Psoas muscle (tissue), 8 donors: ENCODE measurements around the gene SYT13. TPM values are rescaled to one million over a fixed set of nuclear protein-coding genes. Genes with fewer than 3 reads are reported as not detected.

Source experiments
- ATAC-seq, 4 donors: fragments of 200-7000 bp; cut with Tn5 transposase; one replicate each; pipeline ENCODE4 v1.9.1; 2020; ENCODE audit warnings: moderate library complexity in 3 of 4, mild to moderate bottlenecking in 2 of 4
- DNase-seq, 2 donors: peaks; one replicate each; pipeline ENCODE4 v3.0.0-alpha.2; 2020
- H3K27ac ChIP-seq: fragments of 200-600 bp; one replicate; pipeline ENCODE4 v1.8.0; 2022
- H3K27me3 ChIP-seq, 3 donors: fragments of 200-600 bp in 1 of 3; one replicate each; pipeline versions ENCODE4 v1.6.1 to v1.8.0; 2013 to 2022; ENCODE audit warnings: low read length in 2 of 3, mild to moderate bottlenecking in 2 of 3, moderate library complexity in 1 of 3; ENCODE audit not compliant: insufficient read depth in 3 of 3
- H3K36me3 ChIP-seq, 2 donors: fragments of 200-600 bp in 1 of 2; one replicate each; pipeline versions ENCODE4 v1.6.1 to v1.8.0; 2013 to 2022; ENCODE audit warnings: low read depth in 1 of 2, mild to moderate bottlenecking in 1 of 2, moderate library complexity in 1 of 2; ENCODE audit not compliant: insufficient read depth in 1 of 2
- H3K4me1 ChIP-seq: fragments of 200-600 bp; one replicate; pipeline ENCODE4 v1.8.0; 2022
- H3K4me3 ChIP-seq: fragments of 200-600 bp; one replicate; pipeline ENCODE4 v1.8.0; 2022; ENCODE audit warnings: mild to moderate bottlenecking
- H3K9me3 ChIP-seq: fragments of 200-600 bp; one replicate; pipeline ENCODE4 v1.8.0; 2022
- WGBS, 3 donors: extraction: QIAGEN DNeasy Blood & Tissue Kit; methylation state at CpG; one replicate each; pipeline versions ENCODE4 v1.1.6 to v1.1.7; 2013; 5-methylcytosine and 5-hydroxymethylcytosine counted together
- intact Hi-C, 2 donors: fragments of 100-400 bp; cut with DNase I; formaldehyde crosslinking; loops; one replicate each; pipeline versions ENCODE4 v1.11.0 to v1.14.2; 2022
- polyA plus RNA-seq, 3 donors: library from polyadenylated mRNA; stranded (reverse); fragments of 200-250 nt; gene quantifications; one replicate each; pipeline ENCODE4 v1.2.3, GENCODE V29; 2013
- total RNA-seq, 4 donors: library from RNA; stranded (reverse); fragmentation: NEBNext Ultra II Directional in 2 of 4; extraction: Animal tissue kit (Norgen Biotek cat#: 25700) in 2 of 4; gene quantifications; one replicate each; pipeline versions ENCODE4 v1.2.1 to v1.2.4, GENCODE V29; 2021 to 2023
- TF ChIP-seq, protein P1 (sequence below): fragments of 200-600 bp; IDR thresholded peaks from one replicate; pipeline ENCODE4 v1.8.0; 2022; ENCODE audit warnings: antibody characterized with exemption
- donor health status: healthy with polysubstance abuse.
- donor health status: DM: no; HTN: no; CAD: no; lungs with moderate emphysema.
- donor health status: Bipolar disorder and iron deficiency.
- donor health status: healthy.
- donor health status: DM: yes; HTN: yes; CAD: no.
- donor health status: DM: no; HTN: no; CAD: no.
- donor health status: DM: no; HTN: no; CAD: no.
- donor health status: DM: yes; HTN: yes; CAD: no.

SYT13 gene
- total and polyA plus RNA-seq, 7 donors, result 0.05 to 0.22 (median 0.08) TPM; not detected in 1

- no peak for DNase-seq
- no peaks in the 10 kb centered on the region for H3K9me3 ChIP-seq
- H3K4me3 ChIP-seq, result no peak overlapping the region
- ATAC-seq, result no peak
- TF ChIP-seq, protein P1, sequence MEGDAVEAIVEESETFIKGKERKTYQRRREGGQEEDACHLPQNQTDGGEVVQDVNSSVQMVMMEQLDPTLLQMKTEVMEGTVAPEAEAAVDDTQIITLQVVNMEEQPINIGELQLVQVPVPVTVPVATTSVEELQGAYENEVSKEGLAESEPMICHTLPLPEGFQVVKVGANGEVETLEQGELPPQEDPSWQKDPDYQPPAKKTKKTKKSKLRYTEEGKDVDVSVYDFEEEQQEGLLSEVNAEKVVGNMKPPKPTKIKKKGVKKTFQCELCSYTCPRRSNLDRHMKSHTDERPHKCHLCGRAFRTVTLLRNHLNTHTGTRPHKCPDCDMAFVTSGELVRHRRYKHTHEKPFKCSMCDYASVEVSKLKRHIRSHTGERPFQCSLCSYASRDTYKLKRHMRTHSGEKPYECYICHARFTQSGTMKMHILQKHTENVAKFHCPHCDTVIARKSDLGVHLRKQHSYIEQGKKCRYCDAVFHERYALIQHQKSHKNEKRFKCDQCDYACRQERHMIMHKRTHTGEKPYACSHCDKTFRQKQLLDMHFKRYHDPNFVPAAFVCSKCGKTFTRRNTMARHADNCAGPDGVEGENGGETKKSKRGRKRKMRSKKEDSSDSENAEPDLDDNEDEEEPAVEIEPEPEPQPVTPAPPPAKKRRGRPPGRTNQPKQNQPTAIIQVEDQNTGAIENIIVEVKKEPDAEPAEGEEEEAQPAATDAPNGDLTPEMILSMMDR, result no peak
- peaks cover 0 to 11% (median 4%) of the 10 kb centered on the region in 3 donors for H3K27me3 ChIP-seq
- H3K36me3 ChIP-seq, result no peaks in the 10 kb centered on the region
- H3K27ac ChIP-seq, result no peak overlapping the region
- 65 to 74% (median 65%) methylated on average over 13 of the region's 13 CpGs for WGBS, 3 donors
- H3K4me1 ChIP-seq, result no peaks in the 10 kb centered on the region
- intact Hi-C loops, result no loop called here
Observed at GRCh38 chr11:45267652-45268299, 18.4 kb downstream of the SYT13 start.

GRCh38 chr11:45267052-45267451, 19.1 kb downstream of the SYT13 start:
- Histone ChIP-seq H3K36me3 (no peaks in the 10 kb centered on the region), H3K27me3 (peaks cover 0 to 14% (median 4%) of the 10 kb centered on the region in 3 donors), H3K4me1 (no peaks in the 10 kb centered on the region), H3K4me3 (no peak overlapping the region), H3K9me3 (no peaks in the 10 kb centered on the region), H3K27ac (no peak overlapping the region)
- intact Hi-C loops, result no loop called here
- 58 to 66% (median 62%) methylated on average over 14 of the region's 14 CpGs for WGBS, 3 donors
- ATAC-seq, result no peak
- TF ChIP-seq, protein P1, result no peak
- DNase-seq, result no peak

GRCh38 chr11:45266676-45267020, 19.5 kb downstream of the SYT13 start:
- H3K27ac ChIP-seq, result no peak overlapping the region
- H3K4me1 ChIP-seq, result no peaks in the 10 kb centered on the region
- no peaks in the 10 kb centered on the region for H3K36me3 ChIP-seq
- WGBS, 3 donors, result 89 to 100% (median 100%) methylated on average over 1 of the region's 1 CpG
- TF ChIP-seq, protein P1, result no peak
- no peak for DNase-seq
- no peaks in the 10 kb centered on the region for H3K9me3 ChIP-seq
- no peak overlapping the region for H3K4me3 ChIP-seq
- no peak for ATAC-seq
- H3K27me3 ChIP-seq, result peaks cover 0 to 15% (median 4%) of the 10 kb centered on the region in 3 donors
- intact Hi-C loops, result no loop called here

DNA sequence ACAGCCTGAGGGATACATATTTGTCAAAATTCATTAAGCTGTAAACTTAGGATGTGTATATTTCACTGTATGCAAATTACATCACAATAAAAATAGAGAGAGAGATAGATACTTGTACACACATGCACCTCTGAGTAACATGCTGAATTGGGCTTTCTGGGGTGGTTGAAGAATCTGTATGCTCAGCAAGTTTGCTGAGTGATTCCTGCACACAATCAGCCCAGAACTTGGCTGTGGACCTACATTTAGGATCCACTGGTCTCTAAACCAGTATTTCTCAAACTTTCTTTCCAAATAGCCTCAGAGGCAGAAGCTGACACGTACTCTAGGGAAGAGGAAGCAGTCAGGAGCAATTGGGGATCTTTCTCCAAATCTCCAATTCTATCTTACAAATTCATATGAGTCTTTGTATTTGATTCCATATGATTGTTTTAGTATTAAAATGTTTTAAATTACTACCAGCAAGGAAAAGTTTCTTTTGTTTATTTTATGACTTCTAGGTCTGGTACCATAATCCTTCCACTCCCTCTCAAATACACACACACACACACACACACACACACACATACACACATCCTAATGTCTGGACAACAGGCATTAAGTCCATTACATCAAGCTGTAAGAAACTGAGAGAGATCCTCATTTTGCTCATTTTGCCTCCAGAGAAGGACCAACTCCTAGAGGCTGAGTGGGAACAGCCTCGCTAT, 20.0 kb downstream of the SYT13 start:
- intact Hi-C loops, result no loop called here
- Histone ChIP-seq H3K4me1 (no peaks in the 10 kb centered on the region), H3K27ac (no peak overlapping the region), H3K4me3 (no peak overlapping the region), H3K36me3 (no peaks in the 10 kb centered on the region), H3K27me3 (peaks cover 0 to 15% (median 4%) of the 10 kb centered on the region in 3 donors), H3K9me3 (no peaks in the 10 kb centered on the region)
- DNase-seq (no peak), ATAC-seq (no peak)
- TF ChIP-seq, protein P1, result no peak
- WGBS, 3 donors, result 93 to 98% (median 93%) methylated on average over 2 of the region's 2 CpGs
